ENCODE results near the gene BICC1. TPM values are rescaled to one million over a fixed set of nuclear protein-coding genes. Genes with fewer than 3 reads are reported as not detected.

BICC1 gene
- total and polyA plus RNA-seq, 2 experiments from 2014 or later = 5.8 to 20.4 TPM

DNA sequence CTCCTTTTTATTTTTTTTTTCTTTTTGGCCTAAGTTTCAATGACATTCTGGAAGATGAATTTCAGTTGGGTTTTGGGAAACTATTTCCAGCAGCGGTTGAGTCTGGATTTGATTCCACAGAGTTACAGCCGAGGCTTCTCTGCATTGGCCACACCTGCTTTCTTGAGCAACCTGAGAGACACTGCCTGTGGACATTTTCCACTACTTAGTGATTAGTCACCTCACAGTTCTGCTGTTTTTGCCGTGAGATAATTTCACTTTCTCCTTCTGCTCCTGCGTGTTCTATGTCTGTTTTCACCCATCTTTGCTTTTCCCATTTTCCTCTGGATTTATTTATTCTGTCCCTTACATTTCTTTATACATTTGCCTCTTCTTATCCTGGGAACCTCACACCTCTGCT lies 243.0 kb downstream of the BICC1 start:
- Histone ChIP-seq H3K27me3 (no peaks in the 10 kb centered on the region), H3K9me2 (replicated peaks; ENCODE audit: insufficient read depth) (no peaks in the 10 kb centered on the region), H3K4me1 (ENCODE audit: insufficient read depth) (peaks cover 40% of the 10 kb centered on the region), H3K27ac (peak overlapping the region; percentile 85), H4K20me1 (ENCODE audit: insufficient read depth, poor library complexity, severe bottlenecking) (no peaks in the 10 kb centered on the region), H3K36me3 (replicated peaks; ENCODE audit: insufficient read depth, low read depth) (no peaks in the 10 kb centered on the region), H2AFZ (no peak overlapping the region), H3K4me3 (no peak overlapping the region), H3K79me2 (peaks cover 2% of the 10 kb centered on the region), H3K9me3 (ENCODE audit: low read depth) (no peaks in the 10 kb centered on the region), H3K4me2 (peak overlapping the region; percentile 65)
- TF ChIP-seq, protein P1, sequence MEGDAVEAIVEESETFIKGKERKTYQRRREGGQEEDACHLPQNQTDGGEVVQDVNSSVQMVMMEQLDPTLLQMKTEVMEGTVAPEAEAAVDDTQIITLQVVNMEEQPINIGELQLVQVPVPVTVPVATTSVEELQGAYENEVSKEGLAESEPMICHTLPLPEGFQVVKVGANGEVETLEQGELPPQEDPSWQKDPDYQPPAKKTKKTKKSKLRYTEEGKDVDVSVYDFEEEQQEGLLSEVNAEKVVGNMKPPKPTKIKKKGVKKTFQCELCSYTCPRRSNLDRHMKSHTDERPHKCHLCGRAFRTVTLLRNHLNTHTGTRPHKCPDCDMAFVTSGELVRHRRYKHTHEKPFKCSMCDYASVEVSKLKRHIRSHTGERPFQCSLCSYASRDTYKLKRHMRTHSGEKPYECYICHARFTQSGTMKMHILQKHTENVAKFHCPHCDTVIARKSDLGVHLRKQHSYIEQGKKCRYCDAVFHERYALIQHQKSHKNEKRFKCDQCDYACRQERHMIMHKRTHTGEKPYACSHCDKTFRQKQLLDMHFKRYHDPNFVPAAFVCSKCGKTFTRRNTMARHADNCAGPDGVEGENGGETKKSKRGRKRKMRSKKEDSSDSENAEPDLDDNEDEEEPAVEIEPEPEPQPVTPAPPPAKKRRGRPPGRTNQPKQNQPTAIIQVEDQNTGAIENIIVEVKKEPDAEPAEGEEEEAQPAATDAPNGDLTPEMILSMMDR (IDR thresholded peaks at IDR 0.05; ENCODE audit: poor library complexity) = no peak
- no peak for TF ChIP-seq EZH2phosphoT487 (IDR thresholded peaks at IDR 0.05; ENCODE audit: low read depth, severe bottlenecking, unreplicated experiment)
- no peak for TF ChIP-seq EZH2 (IDR thresholded peaks at IDR 0.05; ENCODE audit: borderline replicate concordance)
- peak; percentile 55 for DNase-seq (ENCODE audit: low spot score)
- 42% methylated on average over 4 of the region's 4 CpGs for WGBS (ENCODE audit: low lambda C conversion rate, missing lambda C conversion rate)

DNA sequence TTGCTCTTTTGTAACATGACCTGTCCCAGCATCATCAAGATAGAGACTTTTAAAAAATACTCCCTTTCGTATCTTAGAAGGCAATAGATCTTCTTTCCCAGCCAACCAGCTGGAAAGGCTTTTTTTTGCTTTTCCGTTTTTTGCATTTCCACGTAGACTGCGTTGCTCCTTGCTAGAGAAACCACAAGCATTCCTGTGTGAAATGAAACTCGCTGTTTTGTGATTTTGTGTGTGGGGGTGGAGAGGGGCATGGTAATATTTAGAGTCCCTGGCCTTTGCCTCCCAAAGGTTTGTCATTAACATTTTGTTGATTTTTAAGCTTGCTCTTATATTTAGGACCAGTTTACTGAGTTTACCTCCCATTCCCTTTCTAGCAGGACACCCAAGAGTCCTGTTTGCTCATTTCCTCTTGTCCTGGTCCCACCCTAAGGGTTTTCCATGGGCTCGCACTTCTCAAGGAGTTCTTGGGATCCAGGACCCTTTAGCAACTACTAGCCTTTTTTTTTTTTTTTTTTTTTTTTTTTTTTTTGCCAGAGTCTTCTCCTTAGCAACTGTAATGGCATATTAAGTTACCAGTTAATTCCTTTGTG lies 243.6 kb downstream of the BICC1 start:
- Histone ChIP-seq H3K36me3 (replicated peaks; ENCODE audit: insufficient read depth, low read depth) (no peaks in the 10 kb centered on the region), H3K9me2 (replicated peaks; ENCODE audit: insufficient read depth) (no peaks in the 10 kb centered on the region), H3K79me2 (peaks cover 2% of the 10 kb centered on the region), H3K27ac (peak overlapping the region; percentile 85), H3K4me3 (no peak overlapping the region), H3K27me3 (no peaks in the 10 kb centered on the region), H4K20me1 (ENCODE audit: insufficient read depth, poor library complexity, severe bottlenecking) (no peaks in the 10 kb centered on the region), H3K9me3 (ENCODE audit: low read depth) (no peaks in the 10 kb centered on the region), H3K4me1 (ENCODE audit: insufficient read depth) (peaks cover 40% of the 10 kb centered on the region), H3K4me2 (peak overlapping the region; percentile 65), H2AFZ (no peak overlapping the region)
- 39% methylated on average over 6 of the region's 6 CpGs for WGBS (ENCODE audit: low lambda C conversion rate, missing lambda C conversion rate)
- TF ChIP-seq EZH2phosphoT487 (IDR thresholded peaks at IDR 0.05; ENCODE audit: low read depth, severe bottlenecking, unreplicated experiment) (no peak), EZH2 (IDR thresholded peaks at IDR 0.05; ENCODE audit: borderline replicate concordance) (no peak)
- TF ChIP-seq, protein P1 (IDR thresholded peaks at IDR 0.05; ENCODE audit: poor library complexity) = no peak
- DNase-seq (ENCODE audit: low spot score) = no peak

DNA sequence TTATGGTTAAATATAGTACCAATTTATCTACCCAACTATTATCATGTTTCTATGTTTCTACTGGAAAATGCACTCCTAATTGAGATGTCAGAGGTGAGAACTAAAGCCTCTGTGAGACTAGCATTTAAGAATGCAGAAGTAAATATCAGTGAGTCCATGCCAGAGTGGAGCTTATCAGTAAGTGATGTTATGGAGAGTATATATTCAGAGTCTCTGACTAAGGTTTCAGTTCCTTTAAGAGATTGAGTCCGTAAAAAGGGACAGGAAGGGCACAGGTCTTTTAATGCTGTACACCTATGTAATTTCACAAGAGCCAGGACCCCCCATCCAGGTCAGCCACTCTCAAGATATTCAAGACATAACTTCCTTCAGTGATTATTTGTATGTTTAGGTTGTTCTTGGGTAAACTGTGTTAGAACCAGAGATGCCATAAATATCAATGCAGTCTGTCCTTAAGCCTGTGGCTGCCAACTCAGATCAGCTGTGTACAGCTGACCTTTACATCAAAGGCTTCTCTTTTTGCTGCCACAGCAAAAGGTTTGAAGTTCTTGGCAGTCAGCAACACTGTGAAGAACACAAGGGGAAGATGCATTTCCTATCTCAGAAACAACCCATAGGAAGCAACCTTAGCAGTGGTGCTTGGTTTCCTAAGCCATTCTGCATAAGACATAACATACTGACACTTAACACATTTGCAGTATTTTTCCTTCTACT lies 244.8 kb downstream of the BICC1 start:
- H3K9me3 ChIP-seq (ENCODE audit: low read depth) = no peaks in the 10 kb centered on the region
- no peak overlapping the region for H3K4me3 ChIP-seq
- no peak for TF ChIP-seq EZH2 (IDR thresholded peaks at IDR 0.05; ENCODE audit: borderline replicate concordance)
- no peak for TF ChIP-seq EZH2phosphoT487 (IDR thresholded peaks at IDR 0.05; ENCODE audit: low read depth, severe bottlenecking, unreplicated experiment)
- TF ChIP-seq, protein P1 (IDR thresholded peaks at IDR 0.05; ENCODE audit: poor library complexity) = no peak
- peaks cover 40% of the 10 kb centered on the region for H3K4me1 ChIP-seq (ENCODE audit: insufficient read depth)
- no peak for DNase-seq (ENCODE audit: low spot score)
- no peaks in the 10 kb centered on the region for H3K27me3 ChIP-seq
- H3K36me3 ChIP-seq (replicated peaks; ENCODE audit: insufficient read depth, low read depth) = no peaks in the 10 kb centered on the region
- H3K9me2 ChIP-seq (replicated peaks; ENCODE audit: insufficient read depth) = no peaks in the 10 kb centered on the region
- H3K27ac ChIP-seq = peak overlapping the region; percentile 85
- no peak overlapping the region for H2AFZ ChIP-seq
- WGBS (ENCODE audit: low lambda C conversion rate, missing lambda C conversion rate) = 58% methylated on average over 1 of the region's 1 CpG
- H3K79me2 ChIP-seq = peaks cover 2% of the 10 kb centered on the region
- H4K20me1 ChIP-seq (ENCODE audit: insufficient read depth, poor library complexity, severe bottlenecking) = no peaks in the 10 kb centered on the region
- peak overlapping the region; percentile 38 for H3K4me2 ChIP-seq
